CD4-positive, alpha-beta T cell (primary cell): ENCODE results near the gene BLM. TPM values are rescaled to one million over a fixed set of nuclear protein-coding genes. Genes with fewer than 3 reads are reported as not detected.

ENCODE experiments used
- ATAC-seq: fragments of 200-7000 bp; cut with Tn5 transposase; one replicate; pipeline ENCODE4 v1.10.0; 2022; ENCODE audit warnings: mild to moderate bottlenecking; ENCODE audit not compliant: poor library complexity
- CTCF ChIA-PET: fragments of 350-600 bp; sonication (Branson Sonifier 250); formaldehyde crosslinking; loops from one replicate; lab custom pipeline; 2021; ENCODE audit warnings: antibody characterized with exemption, inconsistent platforms; lab: Charles Lee
- POLR2A ChIA-PET: fragments of 350-600 bp; sonication (Branson Sonifier 250); formaldehyde crosslinking; loops from one replicate; lab custom pipeline; 2021; ENCODE audit warnings: antibody characterized with exemption, inconsistent platforms; lab: Charles Lee
- DNase-seq, 14 experiments: peaks; one replicate each; pipeline ENCODE4 v3.0.0-alpha.2; 2013 to 2020; ENCODE audit warnings: mixed read lengths in 2 of 14
- H3K27ac ChIP-seq, 2 donors: one replicate each; pipeline versions ENCODE4 v1.5.1 to v1.7.0; 2013; ENCODE audit warnings: low read length in 2 of 2, low read depth in 1 of 2, mild to moderate bottlenecking in 1 of 2
- H3K27me3 ChIP-seq, 2 experiments: 1 replicate in 1 of 2; 2 replicates in 1 of 2; pipeline versions ENCODE4 v1.6.1 to v1.7.0; 2013; ENCODE audit warnings: low read length in 2 of 2, control low read depth in 1 of 2, mild to moderate bottlenecking in 1 of 2, moderate library complexity in 1 of 2; ENCODE audit not compliant: insufficient read depth in 2 of 2, control insufficient read depth in 1 of 2
- H3K36me3 ChIP-seq: one replicate; pipeline ENCODE4 v1.6.1; 2013; ENCODE audit warnings: low read length, control low read depth; ENCODE audit not compliant: insufficient read depth
- H3K4me1 ChIP-seq: one replicate; pipeline ENCODE4 v1.6.1; 2013; ENCODE audit warnings: low read length, control low read depth; ENCODE audit not compliant: insufficient read depth
- H3K4me3 ChIP-seq: one replicate; pipeline ENCODE4 v1.5.1; 2013; ENCODE audit warnings: mild to moderate bottlenecking, low read length, moderate library complexity
- H3K9me3 ChIP-seq, 2 experiments: 1 replicate in 1 of 2; 2 replicates in 1 of 2; pipeline versions ENCODE4 v1.6.1 to v1.7.0; 2013; ENCODE audit warnings: low read length in 2 of 2, mild to moderate bottlenecking in 2 of 2, control low read depth in 1 of 2, moderate library complexity in 1 of 2; ENCODE audit not compliant: control insufficient read depth in 1 of 2, insufficient read depth in 1 of 2
- H3K27ac Mint-ChIP-seq: one replicate; pipeline ENCODE4 v1.8.0; 2020; ENCODE audit warnings: mixed read lengths
- H3K27me3 Mint-ChIP-seq: one replicate; pipeline ENCODE4 v1.8.0; 2021; ENCODE audit warnings: mixed read lengths
- H3K36me3 Mint-ChIP-seq: one replicate; pipeline ENCODE4 v1.8.0; 2021; ENCODE audit warnings: low read depth, mixed read lengths
- H3K4me1 Mint-ChIP-seq: one replicate; pipeline ENCODE4 v1.8.0; 2021; ENCODE audit warnings: low read depth, mixed read lengths
- H3K4me3 Mint-ChIP-seq: one replicate; pipeline ENCODE4 v1.8.0; 2020; ENCODE audit warnings: mild to moderate bottlenecking, mixed read lengths
- H3K9me3 Mint-ChIP-seq: one replicate; pipeline ENCODE4 v1.8.0; 2020; ENCODE audit warnings: mixed read lengths
- intact Hi-C, 2 experiments: fragments of 100-400 bp; cut with DNase I in 1 of 2; cut with micrococcal nuclease in 1 of 2; formaldehyde crosslinking; loops; one replicate each; pipeline versions ENCODE4 v1.15.1 to v1.9.0; 2023 to 2025; cut with DNase I, micrococcal nuclease
- total RNA-seq, 174 experiments: library from RNA in 2 of 174; stranded (reverse) in 2 of 174; gene quantifications; one replicate each; pipeline ENCODE4 v1.2.3 and lab custom pipeline; 2021 to 2026
- TF ChIP-seq, protein P1 (sequence below): fragments of 200-600 bp; IDR thresholded peaks from one replicate; pipeline ENCODE4 v1.8.0; 2022; ENCODE audit warnings: antibody characterized with exemption, mild to moderate bottlenecking

BLM gene
- total RNA-seq, 2 experiments from 2014 or later, result 1.6 to 1.8 TPM

DNA sequence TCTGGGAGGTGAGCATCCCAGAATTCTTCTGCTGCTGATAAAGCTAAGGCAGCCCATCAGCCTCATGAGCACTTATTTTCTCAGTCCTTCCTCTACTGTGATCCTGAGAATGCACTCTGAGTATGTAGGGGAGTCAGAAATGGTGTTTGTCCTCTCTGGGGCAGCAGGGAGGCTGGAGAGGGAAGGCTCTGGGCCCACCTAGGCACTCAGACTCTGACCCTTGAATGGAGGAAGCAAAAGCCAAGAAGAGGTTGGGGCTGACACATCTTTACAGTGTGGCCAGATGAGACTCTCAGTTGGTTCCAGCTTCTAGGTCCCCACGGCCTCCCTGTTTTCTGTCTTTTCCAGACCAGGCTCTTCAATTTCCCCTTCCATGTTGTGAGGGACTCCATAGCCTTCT is 36.1 kb upstream of the BLM start:
- H3K27me3 ChIP-seq, result no peaks in the 10 kb centered on the region
- H3K4me1 ChIP-seq, result peaks cover 28% of the 10 kb centered on the region
- intact Hi-C loops, result no loop called here
- DNase-seq (no peak), ATAC-seq (no peak)
- Mint-ChIP-seq H3K36me3 (no peaks in the 10 kb centered on the region), H3K27ac (no peak overlapping the region), H3K4me3 (no peak overlapping the region), H3K9me3 (no peaks in the 10 kb centered on the region), H3K27me3 (no peaks in the 10 kb centered on the region), H3K4me1 (peaks cover 38% of the 10 kb centered on the region)
- no peaks in the 10 kb centered on the region for H3K9me3 ChIP-seq
- no peak overlapping the region for H3K4me3 ChIP-seq
- no peak overlapping the region for H3K27ac ChIP-seq
- POLR2A ChIA-PET, result no interaction called here
- TF ChIP-seq, protein P1, sequence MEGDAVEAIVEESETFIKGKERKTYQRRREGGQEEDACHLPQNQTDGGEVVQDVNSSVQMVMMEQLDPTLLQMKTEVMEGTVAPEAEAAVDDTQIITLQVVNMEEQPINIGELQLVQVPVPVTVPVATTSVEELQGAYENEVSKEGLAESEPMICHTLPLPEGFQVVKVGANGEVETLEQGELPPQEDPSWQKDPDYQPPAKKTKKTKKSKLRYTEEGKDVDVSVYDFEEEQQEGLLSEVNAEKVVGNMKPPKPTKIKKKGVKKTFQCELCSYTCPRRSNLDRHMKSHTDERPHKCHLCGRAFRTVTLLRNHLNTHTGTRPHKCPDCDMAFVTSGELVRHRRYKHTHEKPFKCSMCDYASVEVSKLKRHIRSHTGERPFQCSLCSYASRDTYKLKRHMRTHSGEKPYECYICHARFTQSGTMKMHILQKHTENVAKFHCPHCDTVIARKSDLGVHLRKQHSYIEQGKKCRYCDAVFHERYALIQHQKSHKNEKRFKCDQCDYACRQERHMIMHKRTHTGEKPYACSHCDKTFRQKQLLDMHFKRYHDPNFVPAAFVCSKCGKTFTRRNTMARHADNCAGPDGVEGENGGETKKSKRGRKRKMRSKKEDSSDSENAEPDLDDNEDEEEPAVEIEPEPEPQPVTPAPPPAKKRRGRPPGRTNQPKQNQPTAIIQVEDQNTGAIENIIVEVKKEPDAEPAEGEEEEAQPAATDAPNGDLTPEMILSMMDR, result no peak
- CTCF ChIA-PET, result no interaction called here
- no peaks in the 10 kb centered on the region for H3K36me3 ChIP-seq

DNA sequence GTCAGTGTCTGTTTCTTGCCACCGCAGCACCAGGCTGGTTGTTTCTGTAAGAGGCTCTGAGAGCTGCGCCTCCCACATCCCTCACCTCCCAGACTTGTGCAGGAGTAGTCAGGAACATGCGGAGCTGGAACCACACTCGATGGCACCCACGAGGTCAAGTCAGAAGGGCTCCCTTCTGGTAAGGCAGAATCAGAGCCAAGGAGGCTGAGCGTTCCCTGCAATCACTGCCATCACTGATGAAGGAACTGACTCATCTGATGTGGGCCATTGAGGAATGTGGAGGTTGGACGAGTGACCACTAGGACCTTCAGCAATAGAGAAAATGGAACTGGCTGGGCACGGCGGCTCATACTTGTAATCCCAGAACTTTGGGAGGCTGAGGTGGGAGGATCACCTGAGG is 35.7 kb upstream of the BLM start:
- no peak overlapping the region for H3K27ac Mint-ChIP-seq
- H3K27me3 Mint-ChIP-seq, result no peaks in the 10 kb centered on the region
- H3K4me1 Mint-ChIP-seq, result peaks cover 42% of the 10 kb centered on the region
- Histone ChIP-seq H3K27me3 (no peaks in the 10 kb centered on the region), H3K9me3 (no peaks in the 10 kb centered on the region), H3K27ac (no peak overlapping the region), H3K4me1 (peaks cover 29% of the 10 kb centered on the region), H3K4me3 (no peak overlapping the region), H3K36me3 (no peaks in the 10 kb centered on the region)
- no peaks in the 10 kb centered on the region for H3K9me3 Mint-ChIP-seq
- intact Hi-C loops, result no loop called here
- TF ChIP-seq, protein P1, result no peak
- POLR2A ChIA-PET, result interaction anchor here (1.0 kb wide), 1 partner anchor 36 kb away, joined by 3 read pairs; the partner anchor contains the start of gene BLM
- CTCF ChIA-PET, result no interaction called here
- no peak overlapping the region for H3K4me3 Mint-ChIP-seq
- ATAC-seq (no peak), DNase-seq (no peak)
- no peaks in the 10 kb centered on the region for H3K36me3 Mint-ChIP-seq

DNA sequence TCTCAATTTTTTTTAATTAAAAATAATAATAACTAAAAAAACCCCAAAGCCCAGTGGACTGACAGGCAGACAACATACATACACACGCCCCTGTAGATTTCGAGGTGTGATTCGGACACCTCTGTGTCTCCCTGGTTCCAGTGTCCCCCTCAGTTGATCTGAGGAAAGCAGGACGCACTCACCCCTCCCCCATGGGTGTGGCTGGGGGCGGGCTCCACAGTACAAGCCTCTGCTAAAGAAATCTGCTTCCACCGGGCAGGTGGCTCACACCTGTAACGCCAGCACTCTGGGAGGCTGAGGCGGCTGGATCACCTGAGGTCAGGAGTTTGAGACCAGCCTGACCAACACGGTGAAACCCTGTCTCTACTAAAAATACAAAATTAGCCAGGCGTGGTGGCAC is 33.8 kb upstream of the BLM start:
- H3K27me3 ChIP-seq, result no peaks in the 10 kb centered on the region
- H3K9me3 Mint-ChIP-seq, result no peaks in the 10 kb centered on the region
- H3K4me1 ChIP-seq, result peaks cover 30% of the 10 kb centered on the region
- ATAC-seq, result no peak
- H3K36me3 Mint-ChIP-seq, result no peaks in the 10 kb centered on the region
- TF ChIP-seq, protein P1, result no peak
- peaks cover 52% of the 10 kb centered on the region for H3K4me1 Mint-ChIP-seq
- no peaks in the 10 kb centered on the region for H3K36me3 ChIP-seq
- DNase-seq, result no peak
- intact Hi-C loops, result no loop called here
- no peaks in the 10 kb centered on the region for H3K9me3 ChIP-seq
- H3K27ac Mint-ChIP-seq, result no peak overlapping the region
- H3K4me3 ChIP-seq, result no peak overlapping the region
- POLR2A ChIA-PET, result no interaction called here
- CTCF ChIA-PET, result no interaction called here
- no peaks in the 10 kb centered on the region for H3K27me3 Mint-ChIP-seq
- no peak overlapping the region for H3K27ac ChIP-seq
- H3K4me3 Mint-ChIP-seq, result no peak overlapping the region
